ENCODE measurements around the gene ARFGAP2.

ARFGAP2 gene

DNA sequence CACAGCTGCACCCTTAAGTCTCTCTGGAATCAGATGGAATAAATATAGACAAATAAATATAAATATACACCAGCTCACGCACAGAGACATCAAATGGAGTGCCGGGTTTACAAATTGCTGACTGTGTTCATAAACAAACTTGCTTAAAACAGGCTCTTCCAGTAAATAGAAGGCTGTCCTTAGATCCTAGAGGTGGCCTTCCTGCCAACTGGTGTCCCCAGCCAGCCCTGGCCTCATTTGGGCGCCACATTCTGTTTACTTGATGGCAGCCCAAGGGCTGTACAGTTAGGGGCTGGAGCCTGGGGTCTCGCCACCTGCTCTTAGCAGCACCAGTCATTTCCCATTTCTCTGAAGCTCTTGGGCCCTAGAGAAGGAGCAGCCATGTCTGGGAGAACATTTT lies 20.8 kb downstream of the ARFGAP2 start:
- TF ChIP-seq TCF4 (CRISPR knock-in tag; IDR thresholded peaks at IDR 0.05; ENCODE audit: borderline replicate concordance) (no peak), ZC3H10 (CRISPR knock-in tag; IDR thresholded peaks at IDR 0.05) (no peak), RARB (CRISPR knock-in tag; IDR thresholded peaks at IDR 0.05) (no peak), BACH2 (CRISPR knock-in tag; IDR thresholded peaks at IDR 0.05; ENCODE audit: borderline replicate concordance) (no peak), TOX (CRISPR knock-in tag; IDR thresholded peaks at IDR 0.05; ENCODE audit: borderline replicate concordance) (no peak), ISL1 (CRISPR knock-in tag; IDR thresholded peaks at IDR 0.05) (no peak), GLIS3 (CRISPR knock-in tag; IDR thresholded peaks at IDR 0.05) (no peak), ZFP3 (CRISPR knock-in tag; IDR thresholded peaks at IDR 0.05) (no peak), SNAI2 (CRISPR knock-in tag; IDR thresholded peaks at IDR 0.05) (no peak), ARNTL (CRISPR knock-in tag; IDR thresholded peaks at IDR 0.05; ENCODE audit: borderline replicate concordance, low read depth) (no peak), ZNF565 (CRISPR knock-in tag; conservative IDR thresholded peaks at IDR 0.05; ENCODE audit: low read depth) (no peak), ZFP30 (CRISPR knock-in tag; IDR thresholded peaks at IDR 0.05) (no peak)
- TF ChIP-seq, protein P1, sequence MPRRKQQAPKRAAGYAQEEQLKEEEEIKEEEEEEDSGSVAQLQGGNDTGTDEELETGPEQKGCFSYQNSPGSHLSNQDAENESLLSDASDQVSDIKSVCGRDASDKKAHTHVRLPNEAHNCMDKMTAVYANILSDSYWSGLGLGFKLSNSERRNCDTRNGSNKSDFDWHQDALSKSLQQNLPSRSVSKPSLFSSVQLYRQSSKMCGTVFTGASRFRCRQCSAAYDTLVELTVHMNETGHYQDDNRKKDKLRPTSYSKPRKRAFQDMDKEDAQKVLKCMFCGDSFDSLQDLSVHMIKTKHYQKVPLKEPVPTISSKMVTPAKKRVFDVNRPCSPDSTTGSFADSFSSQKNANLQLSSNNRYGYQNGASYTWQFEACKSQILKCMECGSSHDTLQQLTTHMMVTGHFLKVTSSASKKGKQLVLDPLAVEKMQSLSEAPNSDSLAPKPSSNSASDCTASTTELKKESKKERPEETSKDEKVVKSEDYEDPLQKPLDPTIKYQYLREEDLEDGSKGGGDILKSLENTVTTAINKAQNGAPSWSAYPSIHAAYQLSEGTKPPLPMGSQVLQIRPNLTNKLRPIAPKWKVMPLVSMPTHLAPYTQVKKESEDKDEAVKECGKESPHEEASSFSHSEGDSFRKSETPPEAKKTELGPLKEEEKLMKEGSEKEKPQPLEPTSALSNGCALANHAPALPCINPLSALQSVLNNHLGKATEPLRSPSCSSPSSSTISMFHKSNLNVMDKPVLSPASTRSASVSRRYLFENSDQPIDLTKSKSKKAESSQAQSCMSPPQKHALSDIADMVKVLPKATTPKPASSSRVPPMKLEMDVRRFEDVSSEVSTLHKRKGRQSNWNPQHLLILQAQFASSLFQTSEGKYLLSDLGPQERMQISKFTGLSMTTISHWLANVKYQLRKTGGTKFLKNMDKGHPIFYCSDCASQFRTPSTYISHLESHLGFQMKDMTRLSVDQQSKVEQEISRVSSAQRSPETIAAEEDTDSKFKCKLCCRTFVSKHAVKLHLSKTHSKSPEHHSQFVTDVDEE (CRISPR knock-in tag; IDR thresholded peaks at IDR 0.05), result no peak
- TF ChIP-seq, protein P2, sequence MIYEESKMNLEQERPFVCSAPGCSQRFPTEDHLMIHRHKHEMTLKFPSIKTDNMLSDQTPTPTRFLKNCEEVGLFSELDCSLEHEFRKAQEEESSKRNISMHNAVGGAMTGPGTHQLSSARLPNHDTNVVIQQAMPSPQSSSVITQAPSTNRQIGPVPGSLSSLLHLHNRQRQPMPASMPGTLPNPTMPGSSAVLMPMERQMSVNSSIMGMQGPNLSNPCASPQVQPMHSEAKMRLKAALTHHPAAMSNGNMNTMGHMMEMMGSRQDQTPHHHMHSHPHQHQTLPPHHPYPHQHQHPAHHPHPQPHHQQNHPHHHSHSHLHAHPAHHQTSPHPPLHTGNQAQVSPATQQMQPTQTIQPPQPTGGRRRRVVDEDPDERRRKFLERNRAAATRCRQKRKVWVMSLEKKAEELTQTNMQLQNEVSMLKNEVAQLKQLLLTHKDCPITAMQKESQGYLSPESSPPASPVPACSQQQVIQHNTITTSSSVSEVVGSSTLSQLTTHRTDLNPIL (CRISPR knock-in tag; IDR thresholded peaks at IDR 0.05; ENCODE audit: low read depth), result no peak
- TF ChIP-seq, protein P3, sequence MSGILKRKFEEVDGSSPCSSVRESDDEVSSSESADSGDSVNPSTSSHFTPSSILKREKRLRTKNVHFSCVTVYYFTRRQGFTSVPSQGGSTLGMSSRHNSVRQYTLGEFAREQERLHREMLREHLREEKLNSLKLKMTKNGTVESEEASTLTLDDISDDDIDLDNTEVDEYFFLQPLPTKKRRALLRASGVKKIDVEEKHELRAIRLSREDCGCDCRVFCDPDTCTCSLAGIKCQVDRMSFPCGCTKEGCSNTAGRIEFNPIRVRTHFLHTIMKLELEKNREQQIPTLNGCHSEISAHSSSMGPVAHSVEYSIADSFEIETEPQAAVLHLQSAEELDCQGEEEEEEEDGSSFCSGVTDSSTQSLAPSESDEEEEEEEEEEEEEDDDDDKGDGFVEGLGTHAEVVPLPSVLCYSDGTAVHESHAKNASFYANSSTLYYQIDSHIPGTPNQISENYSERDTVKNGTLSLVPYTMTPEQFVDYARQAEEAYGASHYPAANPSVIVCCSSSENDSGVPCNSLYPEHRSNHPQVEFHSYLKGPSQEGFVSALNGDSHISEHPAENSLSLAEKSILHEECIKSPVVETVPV (CRISPR knock-in tag; IDR thresholded peaks at IDR 0.05), result no peak
- TF ChIP-seq, protein P4, sequence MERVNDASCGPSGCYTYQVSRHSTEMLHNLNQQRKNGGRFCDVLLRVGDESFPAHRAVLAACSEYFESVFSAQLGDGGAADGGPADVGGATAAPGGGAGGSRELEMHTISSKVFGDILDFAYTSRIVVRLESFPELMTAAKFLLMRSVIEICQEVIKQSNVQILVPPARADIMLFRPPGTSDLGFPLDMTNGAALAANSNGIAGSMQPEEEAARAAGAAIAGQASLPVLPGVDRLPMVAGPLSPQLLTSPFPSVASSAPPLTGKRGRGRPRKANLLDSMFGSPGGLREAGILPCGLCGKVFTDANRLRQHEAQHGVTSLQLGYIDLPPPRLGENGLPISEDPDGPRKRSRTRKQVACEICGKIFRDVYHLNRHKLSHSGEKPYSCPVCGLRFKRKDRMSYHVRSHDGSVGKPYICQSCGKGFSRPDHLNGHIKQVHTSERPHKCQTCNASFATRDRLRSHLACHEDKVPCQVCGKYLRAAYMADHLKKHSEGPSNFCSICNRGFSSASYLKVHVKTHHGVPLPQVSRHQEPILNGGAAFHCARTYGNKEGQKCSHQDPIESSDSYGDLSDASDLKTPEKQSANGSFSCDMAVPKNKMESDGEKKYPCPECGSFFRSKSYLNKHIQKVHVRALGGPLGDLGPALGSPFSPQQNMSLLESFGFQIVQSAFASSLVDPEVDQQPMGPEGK (CRISPR knock-in tag; IDR thresholded peaks at IDR 0.05; ENCODE audit: borderline replicate concordance), result no peak
- ATAC-seq, result no peak

DNA sequence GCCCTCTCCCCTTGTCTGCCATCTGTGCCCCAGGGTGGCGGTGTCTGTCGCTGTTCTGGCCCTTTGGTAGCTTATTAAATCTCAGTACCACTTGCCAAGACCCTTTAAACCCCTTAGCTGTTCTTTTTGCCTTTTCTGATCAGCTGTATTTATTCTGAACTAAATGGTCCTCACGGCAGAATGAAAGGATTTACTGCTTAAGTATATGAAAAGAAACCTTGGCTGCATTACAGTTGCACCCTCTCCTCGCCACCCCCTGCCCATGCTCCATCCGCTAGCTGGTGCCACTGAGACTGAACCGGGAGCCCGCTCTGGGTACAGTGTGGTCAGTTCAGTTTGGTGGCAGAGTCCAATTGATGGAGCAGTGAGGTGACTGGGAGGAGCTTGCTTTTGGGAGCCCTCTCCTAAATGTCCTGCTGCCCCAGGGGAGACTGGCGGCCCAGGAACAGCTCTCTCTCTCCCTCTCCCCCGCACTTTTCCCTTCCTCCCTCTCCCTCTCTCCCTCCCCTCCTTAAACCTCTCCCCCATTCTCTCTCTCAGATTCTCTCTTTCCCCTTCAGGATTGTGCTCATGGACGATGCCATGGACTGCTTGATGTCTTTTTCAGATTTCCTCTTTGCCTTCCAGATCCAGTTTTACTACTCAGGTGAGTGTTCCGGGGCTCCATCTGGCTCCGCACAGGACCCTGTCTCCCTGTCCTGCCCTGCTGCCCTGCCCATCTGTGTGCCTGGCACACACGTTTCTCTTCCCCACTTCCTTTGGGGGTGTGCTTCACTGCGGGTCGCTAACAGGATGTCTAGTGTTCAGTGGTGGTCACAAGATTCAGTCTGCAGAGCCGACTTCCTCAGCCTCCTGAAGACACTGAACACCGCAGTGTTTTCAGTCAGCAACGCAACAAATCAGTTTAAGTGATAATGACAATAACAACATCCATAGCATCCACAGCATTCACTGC lies 21.8 kb downstream of the ARFGAP2 start:
- no peak for ATAC-seq
- TF ChIP-seq, protein P4 (CRISPR knock-in tag; IDR thresholded peaks at IDR 0.05; ENCODE audit: borderline replicate concordance), result no peak
- TF ChIP-seq ZFP30 (CRISPR knock-in tag; IDR thresholded peaks at IDR 0.05) (no peak), ZC3H10 (CRISPR knock-in tag; IDR thresholded peaks at IDR 0.05) (no peak), ARNTL (CRISPR knock-in tag; IDR thresholded peaks at IDR 0.05; ENCODE audit: borderline replicate concordance, low read depth) (no peak), BACH2 (CRISPR knock-in tag; IDR thresholded peaks at IDR 0.05; ENCODE audit: borderline replicate concordance) (no peak), ESRRG (CRISPR knock-in tag; IDR thresholded peaks at IDR 0.05) (no peak), ZFP3 (CRISPR knock-in tag; IDR thresholded peaks at IDR 0.05) (no peak), GLIS3 (CRISPR knock-in tag; IDR thresholded peaks at IDR 0.05) (no peak), PPARA (CRISPR knock-in tag; IDR thresholded peaks at IDR 0.05; ENCODE audit: borderline replicate concordance) (no peak), RARB (CRISPR knock-in tag; IDR thresholded peaks at IDR 0.05) (no peak), ISL1 (CRISPR knock-in tag; IDR thresholded peaks at IDR 0.05) (no peak), ZNF70 (CRISPR knock-in tag; IDR thresholded peaks at IDR 0.05) (no peak), CSDC2 (CRISPR knock-in tag; IDR thresholded peaks at IDR 0.05) (no peak)
- TF ChIP-seq, protein P1 (CRISPR knock-in tag; IDR thresholded peaks at IDR 0.05), result no peak
- TF ChIP-seq, protein P3 (CRISPR knock-in tag; IDR thresholded peaks at IDR 0.05), result no peak
- TF ChIP-seq, protein P2 (CRISPR knock-in tag; IDR thresholded peaks at IDR 0.05; ENCODE audit: low read depth), result no peak

Measured in SK-N-SH treated with all-trans-retinoic acid at 6 μM for 48 hours (cell line).